HEK293 (cell line): ENCODE results near the gene NCKAP1.

ENCODE experiments used
- CTCF ChIA-PET: fragments of 350-600 bp; formaldehyde crosslinking; extraction: SDS; loops from one replicate; lab custom pipeline; 2021; ENCODE audit warnings: antibody characterized with exemption; lab: Yijun Ruan, JAX
- POLR2A ChIA-PET: fragments of 300-600 bp; formaldehyde crosslinking; extraction: SDS; loops from one replicate; lab custom pipeline; 2020; ENCODE audit warnings: antibody characterized with exemption, inconsistent platforms; lab: Yijun Ruan, JAX
- H3K27ac ChIP-seq: fragments of 200-500 bp; sonication (Bioruptor generic); 2 replicates; pipeline ENCODE4 v1.5.1; 2014; ENCODE audit warnings: low read depth, low read length, control low read depth, inconsistent platforms; ENCODE audit errors: extremely low read depth
- H3K36me3 ChIP-seq, 2 experiments: fragments of 200-500 bp in 1 of 2; sonication (Bioruptor generic) in 1 of 2; 1 replicate in 1 of 2; 2 replicates in 1 of 2; pipeline ENCODE4 v1.5.1; 2014 to 2017; ENCODE audit warnings: inconsistent platforms in 2 of 2, low read length in 2 of 2; ENCODE audit not compliant: control insufficient read depth in 2 of 2, insufficient read depth in 1 of 2
- H3K4me1 ChIP-seq: fragments of 200-500 bp; sonication (Bioruptor generic); 2 replicates; pipeline ENCODE4 v1.5.1; 2014; ENCODE audit warnings: mild to moderate bottlenecking, low read length, inconsistent platforms; ENCODE audit not compliant: control insufficient read depth, insufficient read depth
- H3K4me3 ChIP-seq: 2 replicates; pipeline ENCODE4 v1.5.1; 2011; ENCODE audit warnings: low read depth, mild to moderate bottlenecking, control low read depth, low read length, moderate library complexity
- H3K9me3 ChIP-seq: fragments of 200-500 bp; sonication (Bioruptor generic); 2 replicates; pipeline ENCODE4 v1.5.1; 2014; ENCODE audit warnings: low read depth, low read length, inconsistent platforms; ENCODE audit not compliant: control insufficient read depth, insufficient read depth
- EGR2 ChIP-seq: fragments of 450-650 bp; formaldehyde crosslinking; IDR thresholded peaks from 2 replicates; pipeline ENCODE4 v1.5.1; 2016; ENCODE audit warnings: low read depth, missing biosample characterization, missing genetic modification characterization
- HOXD13 ChIP-seq: sonication (generic); formaldehyde crosslinking; IDR thresholded peaks from 2 replicates; pipeline ENCODE4 v1.8.0; 2022; ENCODE audit warnings: missing genetic modification reagents, borderline replicate concordance
- SETDB1 ChIP-seq: IDR thresholded peaks from one replicate; pipeline ENCODE4 v1.6.1; 2017; ENCODE audit warnings: mild to moderate bottlenecking, low read length, moderate library complexity, mixed read lengths; ENCODE audit not compliant: insufficient read length
- TRIM28 ChIP-seq: IDR thresholded peaks from 2 replicates; pipeline ENCODE4 v1.6.1; 2011; ENCODE audit warnings: low read length, control low read depth, borderline replicate concordance
- ZNF16 ChIP-seq: fragments of 450-650 bp; formaldehyde crosslinking; IDR thresholded peaks from 2 replicates; pipeline ENCODE4 v1.5.1; 2016; ENCODE audit warnings: low read depth, missing biosample characterization, missing genetic modification characterization
- ZNF2 ChIP-seq: fragments of 450-650 bp; formaldehyde crosslinking; IDR thresholded peaks from 2 replicates; pipeline ENCODE4 v1.5.1; 2016; ENCODE audit warnings: missing biosample characterization, missing genetic modification characterization
- ZXDB ChIP-seq: fragments of 450-650 bp; formaldehyde crosslinking; IDR thresholded peaks from 2 replicates; pipeline ENCODE4 v1.5.1; 2016; ENCODE audit warnings: missing biosample characterization, missing genetic modification characterization
- TF ChIP-seq, protein P1 (sequence below): fragments of 450-650 bp; formaldehyde crosslinking; IDR thresholded peaks from 2 replicates; pipeline ENCODE4 v1.5.1; 2016; ENCODE audit warnings: missing biosample characterization, missing genetic modification characterization
- TF ChIP-seq, protein P2 (sequence below): fragments of 450-650 bp; formaldehyde crosslinking; IDR thresholded peaks from 2 replicates; pipeline ENCODE4 v1.5.1; 2016; ENCODE audit warnings: missing biosample characterization, missing genetic modification characterization, borderline replicate concordance

Gene NCKAP1

DNA sequence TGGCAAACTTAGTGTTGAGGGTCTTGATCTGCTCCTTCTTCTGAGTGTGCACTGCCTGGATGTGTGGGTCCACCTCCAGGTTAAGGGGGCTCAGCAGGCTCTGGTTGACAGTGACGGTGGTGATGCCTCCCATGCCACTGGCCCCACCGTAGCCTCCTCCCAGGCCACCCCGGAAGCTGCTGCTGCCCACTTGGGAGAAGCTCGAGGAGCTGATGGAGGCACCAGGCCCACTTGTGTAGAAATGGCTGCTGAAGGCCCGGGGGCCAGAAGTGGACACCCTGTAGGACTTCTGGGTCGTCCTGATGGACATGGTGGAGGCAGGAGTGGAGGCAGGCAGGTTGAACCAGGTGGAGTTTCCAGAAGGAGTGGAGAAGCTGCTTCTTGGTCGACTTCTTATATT, 33.9 kb upstream of the NCKAP1 start:
- Histone ChIP-seq H3K9me3 (no peaks in the 10 kb centered on the region), H3K27ac (no peak overlapping the region), H3K4me1 (no peaks in the 10 kb centered on the region), H3K36me3 (no peaks in the 10 kb centered on the region), H3K4me3 (no peak overlapping the region)
- ChIA-PET POLR2A (no interaction called here), CTCF (no interaction called here)
- TF ChIP-seq, protein P1, sequence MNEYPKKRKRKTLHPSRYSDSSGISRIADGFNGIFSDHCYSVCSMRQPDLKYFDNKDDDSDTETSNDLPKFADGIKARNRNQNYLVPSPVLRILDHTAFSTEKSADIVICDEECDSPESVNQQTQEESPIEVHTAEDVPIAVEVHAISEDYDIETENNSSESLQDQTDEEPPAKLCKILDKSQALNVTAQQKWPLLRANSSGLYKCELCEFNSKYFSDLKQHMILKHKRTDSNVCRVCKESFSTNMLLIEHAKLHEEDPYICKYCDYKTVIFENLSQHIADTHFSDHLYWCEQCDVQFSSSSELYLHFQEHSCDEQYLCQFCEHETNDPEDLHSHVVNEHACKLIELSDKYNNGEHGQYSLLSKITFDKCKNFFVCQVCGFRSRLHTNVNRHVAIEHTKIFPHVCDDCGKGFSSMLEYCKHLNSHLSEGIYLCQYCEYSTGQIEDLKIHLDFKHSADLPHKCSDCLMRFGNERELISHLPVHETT (tag by site-specific recombination): no peak
- TF ChIP-seq ZXDB (tag by site-specific recombination): no peak

DNA sequence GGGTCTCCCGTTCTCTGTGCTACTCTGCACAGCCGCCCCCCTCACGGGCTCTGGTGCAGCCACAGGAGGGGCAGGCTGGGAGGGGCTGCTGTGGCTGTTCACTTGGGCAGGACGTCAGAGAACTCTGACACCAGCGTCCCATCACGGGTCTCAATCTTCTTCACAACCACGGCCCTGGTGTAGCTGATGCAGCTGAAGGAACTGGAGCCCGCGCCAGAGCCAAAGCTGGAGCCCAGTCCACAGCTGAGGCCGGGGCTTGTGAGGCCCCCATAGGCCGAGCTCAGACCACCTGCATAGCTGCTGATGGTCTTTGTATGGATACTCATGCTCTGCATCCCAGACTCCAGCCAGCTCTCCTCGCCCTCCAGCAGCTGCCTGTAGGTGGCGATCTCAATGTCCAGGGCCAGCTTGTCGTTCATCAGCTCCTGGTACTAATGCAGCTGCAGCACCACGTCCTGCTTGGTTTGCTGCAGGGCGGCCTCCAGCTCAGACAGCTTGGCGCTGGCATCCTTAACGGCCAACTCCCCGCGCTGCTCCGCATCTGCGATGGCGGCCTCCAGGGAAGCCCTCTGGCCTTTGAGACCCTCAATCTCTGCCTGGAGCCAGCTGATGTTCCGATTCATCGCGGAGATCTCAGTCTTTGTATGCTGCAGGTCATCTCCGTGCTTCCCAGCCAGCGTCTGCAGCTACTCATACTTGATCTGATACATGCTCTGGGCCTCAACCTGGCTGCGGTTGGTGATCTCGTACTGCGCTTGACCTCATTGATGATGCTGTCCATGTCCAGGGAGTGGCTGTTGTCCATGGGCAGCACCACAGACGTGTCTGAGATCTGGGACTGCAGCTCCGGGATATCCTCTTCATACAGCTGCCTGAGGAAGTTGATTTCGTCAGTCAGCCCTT, 32.9 kb upstream of the NCKAP1 start:
- peak; percentile 15; the same call in 1 of the 2 replicates for TF ChIP-seq TRIM28
- TF ChIP-seq ZNF16 (tag by site-specific recombination): no peak
- no peaks in the 10 kb centered on the region for H3K9me3 ChIP-seq
- ChIA-PET CTCF (interaction anchor here (1.0 to 1.1 kb wide), 3 partner anchors 24 to 97 kb away, joined by 3 read pairs; no protein-coding TSS in a partner anchor), POLR2A (no interaction called here)
- no peaks in the 10 kb centered on the region for H3K4me1 ChIP-seq
- no peak overlapping the region for H3K27ac ChIP-seq
- no peaks in the 10 kb centered on the region for H3K36me3 ChIP-seq
- no peak overlapping the region for H3K4me3 ChIP-seq

DNA sequence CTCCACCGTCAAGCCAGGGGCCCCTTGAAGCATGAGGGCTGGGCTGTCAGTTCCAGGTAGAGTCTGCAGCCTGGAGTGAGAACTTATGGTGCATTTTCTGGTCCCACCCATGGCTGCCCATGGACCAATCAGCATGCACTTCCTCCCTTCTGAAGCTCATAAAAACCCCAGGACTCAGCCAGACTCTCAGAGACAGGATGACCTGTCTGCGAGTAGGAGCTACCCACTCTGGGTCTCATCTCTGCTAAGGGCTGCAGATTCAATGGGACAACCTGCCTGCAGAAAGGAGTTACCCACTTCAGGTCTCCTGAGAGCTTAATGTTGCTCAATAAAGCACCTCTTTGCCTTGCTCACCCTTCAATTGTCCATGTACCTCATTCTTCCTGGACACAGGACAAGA, 30.9 kb upstream of the NCKAP1 start:
- H3K36me3 ChIP-seq: no peaks in the 10 kb centered on the region
- ChIA-PET POLR2A (no interaction called here), CTCF (interaction anchor here (0.5 to 1.0 kb wide), 3 partner anchors 15 to 36 kb away, joined by 3 read pairs; no protein-coding TSS in a partner anchor)
- H3K27ac ChIP-seq: no peak overlapping the region
- H3K4me1 ChIP-seq: no peaks in the 10 kb centered on the region
- no peak overlapping the region for H3K4me3 ChIP-seq
- H3K9me3 ChIP-seq: no peaks in the 10 kb centered on the region
- TF ChIP-seq SETDB1 (peak; percentile 87), EGR2 (tag by site-specific recombination) (no peak)

DNA sequence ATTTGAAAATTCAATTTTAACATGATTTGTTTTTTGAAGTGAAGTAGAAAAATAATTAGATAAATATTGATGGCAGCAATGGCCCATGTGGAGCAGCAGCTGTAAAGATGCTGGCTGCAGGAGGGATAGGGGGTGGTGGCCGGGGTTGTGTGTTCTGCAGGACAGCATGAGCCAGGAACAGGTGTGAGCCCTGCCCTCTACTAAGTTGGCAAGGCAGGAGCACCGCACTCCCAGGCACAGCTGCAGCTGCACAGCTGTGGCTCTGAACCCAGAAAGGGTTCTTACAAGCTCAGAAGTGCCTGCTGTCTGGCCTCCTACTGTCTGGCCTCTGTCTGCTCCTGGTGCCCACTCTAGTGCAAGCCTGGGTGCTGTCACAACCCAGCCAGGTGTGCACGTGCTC, 30.3 kb upstream of the NCKAP1 start:
- Histone ChIP-seq H3K4me1 (no peaks in the 10 kb centered on the region), H3K4me3 (no peak overlapping the region), H3K36me3 (no peaks in the 10 kb centered on the region), H3K9me3 (no peaks in the 10 kb centered on the region), H3K27ac (no peak overlapping the region)
- ChIA-PET POLR2A (interaction anchor here (0.5 kb wide), 1 partner anchor 87 kb away, joined by 3 read pairs; no protein-coding TSS in a partner anchor), CTCF (interaction anchor here (0.5 to 0.7 kb wide), 2 partner anchors 16 to 258 kb away, joined by 3 read pairs; no protein-coding TSS in a partner anchor)
- TF ChIP-seq, protein P2, sequence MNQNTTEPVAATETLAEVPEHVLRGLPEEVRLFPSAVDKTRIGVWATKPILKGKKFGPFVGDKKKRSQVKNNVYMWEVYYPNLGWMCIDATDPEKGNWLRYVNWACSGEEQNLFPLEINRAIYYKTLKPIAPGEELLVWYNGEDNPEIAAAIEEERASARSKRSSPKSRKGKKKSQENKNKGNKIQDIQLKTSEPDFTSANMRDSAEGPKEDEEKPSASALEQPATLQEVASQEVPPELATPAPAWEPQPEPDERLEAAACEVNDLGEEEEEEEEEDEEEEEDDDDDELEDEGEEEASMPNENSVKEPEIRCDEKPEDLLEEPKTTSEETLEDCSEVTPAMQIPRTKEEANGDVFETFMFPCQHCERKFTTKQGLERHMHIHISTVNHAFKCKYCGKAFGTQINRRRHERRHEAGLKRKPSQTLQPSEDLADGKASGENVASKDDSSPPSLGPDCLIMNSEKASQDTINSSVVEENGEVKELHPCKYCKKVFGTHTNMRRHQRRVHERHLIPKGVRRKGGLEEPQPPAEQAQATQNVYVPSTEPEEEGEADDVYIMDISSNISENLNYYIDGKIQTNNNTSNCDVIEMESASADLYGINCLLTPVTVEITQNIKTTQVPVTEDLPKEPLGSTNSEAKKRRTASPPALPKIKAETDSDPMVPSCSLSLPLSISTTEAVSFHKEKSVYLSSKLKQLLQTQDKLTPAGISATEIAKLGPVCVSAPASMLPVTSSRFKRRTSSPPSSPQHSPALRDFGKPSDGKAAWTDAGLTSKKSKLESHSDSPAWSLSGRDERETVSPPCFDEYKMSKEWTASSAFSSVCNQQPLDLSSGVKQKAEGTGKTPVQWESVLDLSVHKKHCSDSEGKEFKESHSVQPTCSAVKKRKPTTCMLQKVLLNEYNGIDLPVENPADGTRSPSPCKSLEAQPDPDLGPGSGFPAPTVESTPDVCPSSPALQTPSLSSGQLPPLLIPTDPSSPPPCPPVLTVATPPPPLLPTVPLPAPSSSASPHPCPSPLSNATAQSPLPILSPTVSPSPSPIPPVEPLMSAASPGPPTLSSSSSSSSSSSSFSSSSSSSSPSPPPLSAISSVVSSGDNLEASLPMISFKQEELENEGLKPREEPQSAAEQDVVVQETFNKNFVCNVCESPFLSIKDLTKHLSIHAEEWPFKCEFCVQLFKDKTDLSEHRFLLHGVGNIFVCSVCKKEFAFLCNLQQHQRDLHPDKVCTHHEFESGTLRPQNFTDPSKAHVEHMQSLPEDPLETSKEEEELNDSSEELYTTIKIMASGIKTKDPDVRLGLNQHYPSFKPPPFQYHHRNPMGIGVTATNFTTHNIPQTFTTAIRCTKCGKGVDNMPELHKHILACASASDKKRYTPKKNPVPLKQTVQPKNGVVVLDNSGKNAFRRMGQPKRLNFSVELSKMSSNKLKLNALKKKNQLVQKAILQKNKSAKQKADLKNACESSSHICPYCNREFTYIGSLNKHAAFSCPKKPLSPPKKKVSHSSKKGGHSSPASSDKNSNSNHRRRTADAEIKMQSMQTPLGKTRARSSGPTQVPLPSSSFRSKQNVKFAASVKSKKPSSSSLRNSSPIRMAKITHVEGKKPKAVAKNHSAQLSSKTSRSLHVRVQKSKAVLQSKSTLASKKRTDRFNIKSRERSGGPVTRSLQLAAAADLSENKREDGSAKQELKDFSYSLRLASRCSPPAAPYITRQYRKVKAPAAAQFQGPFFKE (tag by site-specific recombination): no peak
- TF ChIP-seq HOXD13: no peak
- TF ChIP-seq ZNF2: no peak
